MCF 10A (cell line): Measurements from ENCODE around the gene FABP3. TPM values are rescaled to one million over a fixed set of nuclear protein-coding genes. Genes with fewer than 3 reads are reported as not detected.

Experiments used
- BruUV-seq: library from RNA; stranded (reverse); fragments of 400-500 nt; replicated peaks from 2 replicates; lab custom pipeline; 2021; lab: Mats Ljungman, UMichigan
- CTCF ChIA-PET: fragments of 300-600 bp; sonication (Branson Sonifier 250); formaldehyde crosslinking; extraction: SDS; loops from one replicate; lab custom pipeline; 2021; ENCODE audit warnings: antibody characterized with exemption, inconsistent platforms; lab: Yijun Ruan, JAX
- POLR2A ChIA-PET: fragments of 300-600, 350-650 bp; sonication (Branson Sonifier 250); formaldehyde crosslinking; extraction: SDS; loops from one replicate; lab custom pipeline; 2020; ENCODE audit warnings: antibody characterized with exemption, inconsistent platforms; lab: Yijun Ruan, JAX
- DNase-seq: peaks from one replicate; pipeline ENCODE4 v3.0.0-alpha.2; 2018; ENCODE audit not compliant: unreplicated experiment
- H3K27ac Mint-ChIP-seq: one replicate; pipeline ENCODE4 v1.8.0; 2022; ENCODE audit warnings: mild to moderate bottlenecking, low read depth, mixed read lengths; ENCODE audit not compliant: unreplicated experiment
- H3K27me3 Mint-ChIP-seq: one replicate; pipeline ENCODE4 v1.8.0; 2022; ENCODE audit warnings: mixed read lengths; ENCODE audit not compliant: insufficient read depth, unreplicated experiment
- H3K36me3 Mint-ChIP-seq: one replicate; pipeline ENCODE4 v1.8.0; 2022; ENCODE audit warnings: mild to moderate bottlenecking, moderate library complexity, mixed read lengths; ENCODE audit not compliant: insufficient read depth, unreplicated experiment
- H3K4me1 Mint-ChIP-seq: one replicate; pipeline ENCODE4 v1.8.0; 2022; ENCODE audit warnings: mixed read lengths; ENCODE audit not compliant: insufficient read depth, unreplicated experiment
- H3K4me3 Mint-ChIP-seq: one replicate; pipeline ENCODE4 v1.8.0; 2022; ENCODE audit warnings: mild to moderate bottlenecking, moderate library complexity, mixed read lengths; ENCODE audit not compliant: unreplicated experiment
- H3K9me3 Mint-ChIP-seq: one replicate; pipeline ENCODE4 v1.8.0; 2022; ENCODE audit warnings: mixed read lengths; ENCODE audit not compliant: unreplicated experiment
- CTCF ChIP-seq: fragments of 200-600 bp; IDR thresholded peaks from one replicate; pipeline ENCODE4 v1.8.0; 2022; ENCODE audit warnings: antibody characterized with exemption, mild to moderate bottlenecking; ENCODE audit not compliant: unreplicated experiment
- intact Hi-C: fragments of 100-400 bp; cut with micrococcal nuclease; formaldehyde crosslinking; loops from 2 replicates; pipeline ENCODE4 v1.14.1; 2022
- total RNA-seq: library from RNA; stranded (reverse); gene quantifications from 2 replicates; pipeline ENCODE4 v1.2.3, GENCODE V29; 2022

Gene FABP3
- total RNA-seq, 1 experiment from 2014 or later: not detected

GRCh38 chr1:31370565-31370964 is 2.3 kb downstream of the FABP3 start:
- ChIA-PET CTCF (interaction anchor here (0.5 to 0.7 kb wide), 2 partner anchors 9 to 389 kb away, joined by 3 read pairs; no protein-coding TSS in a partner anchor), POLR2A (interaction anchor here (1.8 kb wide), 1 partner anchor 8 kb away, joined by 5 read pairs; no protein-coding TSS in a partner anchor)
- BruUV-seq: no TSS peak
- no peak overlapping the region for H3K27ac Mint-ChIP-seq
- peaks cover 6% of the 10 kb centered on the region for H3K4me1 Mint-ChIP-seq
- DNase-seq: no peak
- TF ChIP-seq CTCF: no peak
- intact Hi-C loops: no loop called here
- H3K36me3 Mint-ChIP-seq: peaks cover 8% of the 10 kb centered on the region
- H3K9me3 Mint-ChIP-seq: no peaks in the 10 kb centered on the region
- no peak overlapping the region for H3K4me3 Mint-ChIP-seq
- no peaks in the 10 kb centered on the region for H3K27me3 Mint-ChIP-seq

GRCh38 chr1:31370021-31370420 is 2.9 kb downstream of the FABP3 start:
- TF ChIP-seq CTCF: no peak
- ChIA-PET POLR2A (no interaction called here), CTCF (interaction anchor here (0.6 to 1.9 kb wide), 3 partner anchors 53 to 390 kb away, joined by 3 to 5 read pairs (median 5); no protein-coding TSS in a partner anchor)
- no TSS peak for BruUV-seq
- DNase-seq: no peak
- no peak overlapping the region for H3K27ac Mint-ChIP-seq
- H3K4me3 Mint-ChIP-seq: no peak overlapping the region
- H3K27me3 Mint-ChIP-seq: no peaks in the 10 kb centered on the region
- peaks cover 13% of the 10 kb centered on the region for H3K36me3 Mint-ChIP-seq
- H3K4me1 Mint-ChIP-seq: peaks cover 6% of the 10 kb centered on the region
- no peaks in the 10 kb centered on the region for H3K9me3 Mint-ChIP-seq
- intact Hi-C loops: no loop called here

- Mint-ChIP-seq H3K36me3 (peaks cover 27% of the 10 kb centered on the region), H3K9me3 (no peaks in the 10 kb centered on the region), H3K27ac (no peak overlapping the region), H3K27me3 (no peaks in the 10 kb centered on the region), H3K4me1 (no peaks in the 10 kb centered on the region), H3K4me3 (no peak overlapping the region)
- ChIA-PET CTCF (interaction anchor here (0.6 to 1.9 kb wide), 3 partner anchors 22 to 185 kb away, joined by 3 to 5 read pairs (median 3); no protein-coding TSS in a partner anchor), POLR2A (no interaction called here)
- no peak for DNase-seq
- no TSS peak for BruUV-seq
- no peak for TF ChIP-seq CTCF
- intact Hi-C loops: no loop called here
Measured at GRCh38 chr1:31368611-31369107, 4.2 kb downstream of the FABP3 start.

GRCh38 chr1:31366796-31367195 is 6.1 kb downstream of the FABP3 start:
- Mint-ChIP-seq H3K4me3 (no peak overlapping the region), H3K36me3 (peaks cover 29% of the 10 kb centered on the region), H3K9me3 (no peaks in the 10 kb centered on the region), H3K4me1 (no peaks in the 10 kb centered on the region), H3K27me3 (no peaks in the 10 kb centered on the region), H3K27ac (no peak overlapping the region)
- TF ChIP-seq CTCF: no peak
- intact Hi-C loops: no loop called here
- DNase-seq: no peak
- POLR2A ChIA-PET: no interaction called here
- CTCF ChIA-PET: no interaction called here
- BruUV-seq: no TSS peak
